GM18511 (cell line): Measurements from ENCODE around the gene TUBB3.
"Not testable (repeated sequence)": the region's sequence is repeated elsewhere in the genome, so short reads cannot be mapped to it uniquely, and the experiment has no call there.

Source experiments
- ATAC-seq: cut with Tn5 transposase; IDR thresholded peaks from one replicate; pipeline ENCODE4 v1.9.1; 2021; ENCODE audit warnings: mild to moderate bottlenecking, moderate library complexity; ENCODE audit not compliant: unreplicated experiment

Gene TUBB3

DNA sequence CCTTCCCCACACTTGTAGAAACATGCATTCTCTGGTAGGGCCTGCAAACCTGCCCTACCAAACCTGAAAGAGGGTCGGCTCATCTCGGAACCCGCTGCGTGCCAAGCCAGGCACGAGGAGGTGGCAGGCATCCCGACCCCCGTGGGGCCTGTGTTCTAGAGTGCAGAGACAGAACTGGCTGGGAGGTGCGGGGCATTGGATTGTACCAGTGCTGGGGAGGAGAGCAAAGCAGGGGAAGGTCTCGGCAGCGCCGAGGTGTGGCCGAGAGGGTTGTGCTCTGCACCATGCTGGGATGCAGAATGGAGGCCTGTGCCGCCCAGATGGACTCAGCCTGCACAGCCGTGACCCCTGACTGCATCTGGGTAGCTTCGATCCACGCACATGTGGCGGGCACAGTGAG lies 22.3 kb upstream of the TUBB3 start:
- ATAC-seq: no peak

DNA sequence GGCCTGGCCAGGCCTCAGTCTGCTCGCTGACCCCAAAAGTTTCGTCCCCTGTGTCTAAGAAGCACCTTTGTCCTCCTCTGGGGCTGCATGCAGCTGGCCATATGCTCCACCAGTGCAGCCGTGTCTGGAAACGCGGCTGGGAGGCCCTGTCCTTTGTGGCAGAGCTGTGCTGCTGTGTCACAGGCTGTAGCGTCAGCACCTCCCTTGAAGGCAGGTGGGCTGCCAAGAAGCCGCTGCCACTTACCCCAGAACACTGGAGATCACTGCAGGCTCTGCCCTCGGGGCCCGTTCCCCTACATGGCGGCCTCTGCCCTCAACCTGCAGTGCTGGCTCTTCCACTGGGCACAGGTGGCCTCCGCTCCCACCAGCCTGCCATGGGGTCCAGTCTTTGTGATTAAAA lies 20.2 kb upstream of the TUBB3 start:
- ATAC-seq: no peak

DNA sequence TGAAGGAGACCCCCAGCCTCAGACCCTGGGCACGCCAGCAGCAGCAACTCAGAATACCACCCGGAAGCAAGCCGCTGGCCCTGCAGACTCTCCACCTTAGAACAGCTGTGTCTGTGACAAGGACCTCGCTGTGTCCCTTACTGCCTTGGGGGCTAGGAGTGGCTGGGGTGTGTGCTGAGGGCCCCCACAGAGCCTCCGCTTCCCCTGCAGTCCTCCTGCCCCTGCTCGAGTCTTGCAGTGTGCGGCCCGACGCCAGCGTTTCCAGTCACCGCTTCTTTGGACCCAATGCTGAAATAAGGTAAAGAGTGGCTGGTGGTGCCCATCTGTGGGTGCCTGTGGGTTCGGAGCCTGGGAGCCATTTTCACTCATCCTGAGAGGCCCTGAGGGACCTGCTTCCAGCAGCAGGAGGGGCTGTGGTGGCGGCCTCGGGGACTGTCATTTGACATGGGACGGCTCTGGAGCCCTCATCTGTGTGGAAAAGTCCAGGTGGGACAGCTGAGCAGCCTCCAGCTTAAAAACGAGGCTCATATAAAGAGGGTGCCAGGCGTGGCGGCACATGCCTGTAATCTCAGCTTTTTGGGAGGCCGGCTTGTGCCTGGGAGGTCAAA lies 19.1 kb upstream of the TUBB3 start:
- ATAC-seq: no peak

DNA sequence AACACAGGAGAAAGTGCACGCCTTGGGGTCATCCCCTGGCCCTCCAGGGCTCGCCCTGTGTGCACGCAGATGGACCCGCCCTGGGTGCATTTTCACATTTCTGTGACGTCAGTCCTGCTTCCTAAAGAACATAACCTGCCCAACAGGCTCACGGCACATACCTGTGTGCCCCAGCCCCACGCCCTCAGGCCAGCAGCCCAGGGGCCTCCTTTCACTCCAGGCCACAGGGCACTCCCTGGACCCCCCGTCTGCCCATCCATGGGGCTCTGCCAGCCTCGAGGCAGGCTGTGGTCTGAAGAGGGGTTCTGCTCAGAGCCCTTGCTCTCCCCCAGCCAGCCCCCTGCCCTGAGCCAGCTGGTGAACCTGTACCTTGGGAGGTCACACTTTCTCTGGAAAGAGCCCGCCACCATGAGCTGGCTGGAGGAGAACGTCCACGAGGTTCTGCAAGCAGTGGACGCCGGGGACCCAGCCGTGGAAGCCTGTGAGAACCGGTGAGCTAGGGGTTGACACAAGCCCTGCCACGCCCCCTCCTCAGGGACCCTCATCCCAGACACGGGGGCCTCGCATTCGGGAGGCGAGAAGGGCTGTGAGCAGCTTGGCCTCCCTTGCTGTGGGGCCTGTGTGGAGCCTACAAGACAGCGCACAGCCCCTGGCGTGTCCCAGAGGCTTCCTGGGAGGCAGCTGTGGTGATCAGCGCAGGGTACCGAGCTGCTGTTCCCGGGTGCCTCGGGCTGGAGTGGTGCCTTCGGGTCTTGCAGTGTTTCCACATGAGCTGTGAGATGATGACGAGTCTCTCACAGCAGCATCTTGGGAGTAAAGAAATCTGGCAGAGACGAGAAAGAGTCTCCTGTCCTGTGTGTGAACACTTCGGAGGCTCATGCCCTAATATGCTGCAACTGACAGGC lies 18.3 kb upstream of the TUBB3 start:
- no peak for ATAC-seq

DNA sequence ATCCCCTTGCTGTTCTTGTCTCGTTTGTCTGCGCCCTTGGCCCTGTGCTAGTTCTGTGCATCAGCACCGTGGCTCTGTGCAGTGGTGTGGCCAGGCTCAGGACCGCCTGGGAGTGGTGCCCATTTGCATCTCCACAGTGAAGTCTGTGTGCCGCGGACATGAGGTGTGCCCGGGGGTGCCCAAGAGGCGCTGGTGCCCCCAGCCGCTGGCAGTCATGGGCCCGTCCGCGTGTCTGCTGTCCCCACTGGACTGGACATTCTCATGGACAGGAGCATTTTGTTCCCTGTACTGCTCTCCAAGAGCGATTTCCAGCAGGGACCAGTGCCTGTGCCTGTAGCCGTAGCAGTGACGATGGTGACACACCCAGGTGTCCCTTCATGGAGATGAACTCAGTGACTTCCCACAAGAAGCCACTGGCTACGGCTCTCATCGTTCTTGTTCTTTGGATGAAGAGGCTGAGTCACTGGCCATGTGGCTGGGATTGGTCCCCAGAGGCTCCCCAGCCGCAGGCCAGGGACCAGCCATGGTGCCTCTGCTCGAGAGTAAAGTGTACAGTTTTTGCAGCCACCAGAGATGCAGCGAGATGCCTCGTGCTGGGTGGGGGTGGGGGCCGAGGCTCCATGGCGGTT lies 17.5 kb upstream of the TUBB3 start:
- ATAC-seq: no peak

DNA sequence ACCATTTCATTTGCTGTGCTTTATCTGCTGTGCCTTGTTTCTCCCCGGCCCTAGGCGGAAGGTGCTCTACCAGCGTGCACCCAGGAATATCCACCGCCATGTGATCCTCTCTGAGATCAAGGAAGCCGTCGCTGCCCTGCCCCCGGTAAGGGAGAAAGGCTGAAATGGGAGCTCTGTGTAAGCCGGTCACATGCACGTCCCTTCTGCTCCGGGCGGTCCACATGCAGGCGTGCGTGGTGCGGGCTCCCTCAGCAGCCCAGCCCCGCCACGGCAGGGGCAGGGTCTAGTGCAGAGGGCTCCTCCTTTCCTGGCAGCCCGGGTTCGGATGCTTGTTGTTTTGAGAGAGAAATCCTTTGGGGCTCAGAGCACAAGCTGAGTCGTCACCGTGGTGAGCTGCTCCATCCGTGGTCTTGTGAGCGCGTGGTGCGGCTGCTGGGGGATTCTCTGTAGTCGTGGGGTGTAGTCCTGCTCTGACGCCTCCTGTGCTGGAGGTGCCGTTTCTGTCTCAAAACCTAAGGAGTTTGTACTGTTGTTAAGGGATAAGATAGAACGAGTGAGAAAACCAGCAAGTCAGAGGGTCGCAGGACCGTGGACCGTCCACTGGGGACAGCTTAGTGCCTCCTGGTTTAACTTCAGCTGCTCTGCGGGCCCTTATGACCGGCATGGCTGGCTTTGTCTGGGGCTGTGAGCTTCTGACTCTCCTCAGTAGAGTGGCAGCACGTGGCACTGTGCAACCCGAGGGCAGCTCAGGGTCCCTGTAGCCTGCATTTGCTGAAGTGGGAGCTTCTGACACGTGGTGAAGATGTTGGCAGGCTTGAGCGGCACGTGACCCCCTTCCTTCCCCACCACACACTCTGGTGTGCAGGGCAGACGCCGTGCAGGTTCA lies 16.8 kb upstream of the TUBB3 start:
- no peak for ATAC-seq

DNA sequence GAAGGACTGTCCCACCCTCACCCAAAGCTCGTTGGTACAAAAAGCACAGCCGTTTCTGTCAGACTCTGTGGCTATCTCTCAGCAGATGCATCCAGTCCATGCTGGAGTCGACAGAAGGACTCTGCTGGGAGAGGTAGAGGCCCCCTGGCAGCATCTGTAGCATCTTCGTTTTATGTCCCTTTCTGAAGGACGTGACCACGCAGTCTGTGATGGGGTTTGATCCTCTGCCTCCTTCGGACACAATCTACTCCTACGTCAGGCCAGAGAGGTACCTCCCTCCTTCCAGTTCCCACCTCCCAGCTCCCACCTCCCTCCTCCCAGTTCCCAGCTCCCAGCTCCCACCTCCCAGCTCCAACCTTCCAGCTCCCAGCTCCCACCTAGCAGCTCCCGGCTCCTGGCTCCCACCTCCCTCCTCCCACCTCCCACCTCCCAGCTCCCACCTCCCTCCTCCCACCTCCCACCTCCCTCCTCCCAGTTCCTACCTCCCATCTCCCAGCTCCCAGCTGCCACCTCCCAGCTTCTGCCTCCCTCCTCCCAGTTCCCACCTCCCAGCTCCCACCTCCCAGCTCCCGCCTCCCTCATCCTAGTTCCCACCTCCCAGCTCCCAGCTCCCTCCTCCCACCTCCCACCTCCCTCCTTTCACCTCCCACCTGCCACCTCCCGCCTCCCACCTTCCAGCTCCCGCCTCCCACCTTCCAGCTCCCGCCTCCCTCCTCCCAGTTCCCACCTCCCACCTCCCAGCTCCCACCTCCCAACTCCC lies 15.9 kb upstream of the TUBB3 start:
- no peak for ATAC-seq

DNA sequence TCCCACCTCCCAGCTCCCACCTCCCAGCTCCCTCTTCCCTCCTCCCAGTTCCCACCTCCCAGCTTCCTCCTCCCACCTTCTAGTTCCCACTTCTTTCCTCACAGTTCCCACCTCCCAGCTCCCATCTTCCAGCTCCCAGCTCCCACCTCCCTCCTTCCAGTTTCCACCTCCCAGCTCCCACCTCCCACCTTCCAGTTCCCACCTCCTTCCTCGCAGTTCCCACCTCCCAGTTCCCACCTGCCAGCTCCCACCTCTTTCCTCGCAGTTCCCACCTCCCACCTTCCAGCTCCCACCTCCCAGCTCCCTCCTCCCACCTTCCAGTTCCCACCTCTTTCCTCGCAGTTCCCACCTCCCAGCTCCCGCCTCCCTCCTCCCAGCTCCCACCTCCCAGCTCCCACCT lies 14.9 kb upstream of the TUBB3 start:
- no peak for ATAC-seq

DNA sequence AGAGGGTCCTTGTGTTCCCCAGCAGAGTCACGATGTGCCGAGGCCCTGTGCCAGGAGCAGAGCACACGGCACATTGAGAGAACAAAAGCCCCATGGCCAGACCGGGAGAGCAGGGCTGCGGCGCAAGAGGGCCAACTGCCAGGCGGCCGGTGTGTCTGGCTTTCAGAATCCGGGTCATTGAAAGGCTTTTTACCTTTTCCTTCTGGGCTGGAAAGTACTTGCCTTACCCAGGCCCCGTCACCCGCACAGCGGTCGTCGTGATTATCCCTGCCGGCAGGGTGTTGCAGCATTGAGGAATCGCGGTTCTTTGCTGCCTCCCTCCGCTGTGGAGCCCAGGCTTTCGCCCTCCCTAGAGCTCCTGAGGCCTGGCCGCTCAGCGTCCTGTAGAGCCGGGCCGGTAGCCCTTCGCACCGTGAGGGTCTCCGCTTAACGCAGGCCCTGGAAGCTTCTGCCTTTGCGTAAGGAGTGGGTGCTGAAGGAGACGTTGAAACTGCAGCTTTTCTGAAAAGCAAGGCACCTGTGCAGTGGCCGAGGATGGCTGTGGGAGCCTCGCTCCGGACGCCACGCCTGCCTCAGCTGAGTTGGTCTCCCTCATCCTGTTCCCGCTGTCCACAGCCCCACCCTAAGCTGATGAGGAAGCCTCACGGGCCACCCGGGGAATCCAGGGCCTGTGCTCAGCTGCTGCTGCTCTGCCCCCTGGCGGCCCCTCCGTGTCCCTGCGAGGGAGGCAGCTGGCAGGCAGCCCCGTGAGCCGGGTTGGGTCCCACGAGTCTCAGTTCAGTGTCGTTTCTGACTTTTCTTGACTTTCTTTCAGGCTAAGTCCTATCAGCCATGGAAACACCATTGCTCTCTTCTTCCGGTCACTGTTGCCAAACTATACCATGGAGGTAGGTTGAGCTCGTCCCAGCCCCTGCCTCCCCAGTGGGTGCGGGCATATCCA lies 13.1 kb upstream of the TUBB3 start:
- ATAC-seq: no peak

DNA sequence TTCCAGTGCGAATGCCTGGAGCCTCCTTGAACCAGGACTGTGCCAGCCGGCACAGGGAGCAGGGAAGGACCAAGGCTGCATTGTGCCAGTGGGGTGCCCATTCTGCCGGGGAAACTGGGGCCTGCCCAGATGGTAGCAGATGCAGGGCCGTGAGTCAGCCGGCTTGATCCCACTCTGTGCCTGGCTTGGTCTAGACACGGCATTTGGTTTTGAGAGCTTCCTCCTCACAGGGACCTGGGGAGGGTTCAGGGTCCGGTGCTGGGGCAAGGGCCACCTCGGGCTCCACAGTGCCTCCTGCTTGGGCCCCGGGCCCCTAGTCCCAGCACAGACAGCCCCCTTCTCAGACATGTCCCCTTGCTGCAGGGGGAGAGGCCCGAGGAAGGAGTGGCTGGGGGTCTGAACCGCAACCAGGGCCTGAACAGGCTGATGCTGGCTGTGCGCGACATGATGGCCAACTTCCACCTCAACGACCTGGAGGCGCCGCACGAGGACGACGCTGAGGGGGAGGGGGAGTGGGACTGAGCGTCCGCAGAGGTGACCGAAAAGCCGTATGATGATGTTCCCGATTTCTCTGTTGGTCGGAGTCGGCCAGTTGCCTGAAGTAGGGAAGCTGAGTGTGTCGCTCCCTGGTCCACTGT lies 12.3 kb upstream of the TUBB3 start:
- no peak for ATAC-seq

DNA sequence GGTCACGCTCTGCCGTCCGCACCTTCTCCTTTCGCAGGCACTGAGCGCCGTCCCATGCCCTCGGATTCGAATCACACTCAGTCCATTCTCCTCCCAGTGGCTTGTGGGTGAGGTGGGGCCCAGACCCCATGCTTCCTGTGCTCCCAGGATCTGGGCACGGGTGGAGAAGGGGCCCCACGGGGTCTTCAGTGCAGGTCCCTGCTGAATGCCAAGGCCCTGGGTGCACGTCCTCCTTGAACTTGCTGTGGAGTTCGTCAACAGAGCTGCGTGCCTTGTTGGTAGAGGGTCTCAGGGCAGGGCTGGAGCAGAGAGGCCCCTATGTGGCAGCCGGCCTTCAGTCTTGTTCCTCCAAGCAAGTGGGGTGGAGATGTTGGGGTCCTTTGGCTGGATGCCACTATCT lies 11.8 kb upstream of the TUBB3 start:
- no peak for ATAC-seq

DNA sequence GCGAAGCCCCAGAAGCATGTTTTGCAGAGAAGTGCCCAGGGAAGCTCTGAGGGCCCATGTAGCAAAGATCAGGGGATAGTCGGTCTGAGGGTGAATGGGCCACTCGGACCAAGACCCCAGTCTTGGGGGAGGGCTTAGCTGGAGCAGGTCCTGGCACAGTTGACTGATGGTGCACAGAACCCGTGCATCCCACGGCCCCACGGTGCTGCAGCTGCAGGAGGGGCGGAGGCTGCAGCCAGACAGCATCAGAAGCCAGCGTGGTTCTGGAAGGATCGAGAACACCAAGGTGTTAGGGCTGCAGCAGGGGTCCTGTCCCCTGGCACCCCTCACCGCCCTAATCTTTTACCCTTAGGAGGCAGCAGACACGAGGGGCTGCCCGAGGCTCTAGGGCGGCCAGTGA lies 11.0 kb upstream of the TUBB3 start:
- ATAC-seq: no peak

DNA sequence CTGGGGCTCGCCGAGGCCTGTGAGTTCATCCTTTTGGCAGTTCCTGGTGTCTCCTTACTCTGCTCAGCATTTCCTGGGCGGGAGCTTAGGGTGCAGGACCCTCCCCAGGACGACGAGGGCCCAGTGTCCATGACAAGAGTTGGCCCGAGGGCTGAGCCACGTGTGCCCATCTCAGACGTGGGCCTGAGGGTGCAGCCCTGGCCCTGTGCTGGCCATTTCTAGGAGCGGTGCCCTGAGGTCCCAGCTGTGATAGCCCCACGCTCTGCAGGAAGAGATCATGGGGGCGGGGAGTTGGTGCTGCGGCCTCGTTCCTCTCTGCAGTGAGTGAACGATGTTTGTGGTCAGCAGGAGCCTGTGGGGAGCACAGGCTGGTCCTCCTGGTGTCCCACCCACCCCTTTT lies 10.5 kb upstream of the TUBB3 start:
- no peak for ATAC-seq

DNA sequence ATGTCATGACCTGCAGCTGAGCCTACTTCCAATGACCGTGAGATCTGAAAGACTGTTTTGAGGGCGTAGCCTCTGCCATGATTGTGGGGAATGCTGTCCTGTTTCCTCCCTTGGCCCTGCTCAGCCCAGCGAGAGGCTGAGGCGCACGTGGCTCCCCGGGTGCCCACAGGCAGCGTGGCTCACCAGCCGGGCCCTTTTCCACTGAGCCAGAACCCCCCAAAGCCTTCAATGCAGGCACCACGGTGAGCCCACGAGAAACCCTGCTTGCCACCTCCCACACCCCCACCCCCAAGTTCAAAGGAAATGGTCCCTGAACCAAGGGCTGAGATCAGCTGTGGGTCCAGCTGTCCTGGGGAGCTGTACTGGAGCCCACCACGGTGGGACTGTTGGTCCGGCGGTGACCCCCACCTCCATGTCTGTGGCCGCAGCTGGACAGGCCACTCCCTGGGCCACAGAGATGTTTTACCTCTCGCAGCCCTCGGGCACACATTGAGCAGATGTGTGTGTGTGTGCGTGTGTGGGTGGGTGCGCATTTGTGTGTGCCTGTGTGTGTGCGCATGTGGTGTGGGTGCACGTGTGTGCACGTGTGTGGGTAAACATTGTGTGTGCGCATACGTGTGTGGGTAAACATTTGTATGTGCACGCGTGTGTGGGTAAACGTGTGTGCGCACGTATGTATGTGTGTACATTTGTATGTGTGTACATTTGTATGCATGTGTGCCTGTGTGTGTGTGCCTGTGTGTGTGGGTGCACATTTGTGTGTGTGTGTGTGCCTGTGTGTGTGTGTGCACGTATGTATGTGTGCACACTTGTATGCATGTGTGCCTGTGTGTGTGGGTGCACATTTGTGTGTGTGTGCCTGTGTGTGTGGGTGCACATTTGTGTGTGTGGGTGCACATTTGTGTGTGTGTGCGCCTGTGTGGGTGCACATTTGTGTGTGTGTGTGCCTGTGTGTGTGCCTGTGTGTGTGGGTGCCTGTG lies 9.4 kb upstream of the TUBB3 start:
- no peak for ATAC-seq

DNA sequence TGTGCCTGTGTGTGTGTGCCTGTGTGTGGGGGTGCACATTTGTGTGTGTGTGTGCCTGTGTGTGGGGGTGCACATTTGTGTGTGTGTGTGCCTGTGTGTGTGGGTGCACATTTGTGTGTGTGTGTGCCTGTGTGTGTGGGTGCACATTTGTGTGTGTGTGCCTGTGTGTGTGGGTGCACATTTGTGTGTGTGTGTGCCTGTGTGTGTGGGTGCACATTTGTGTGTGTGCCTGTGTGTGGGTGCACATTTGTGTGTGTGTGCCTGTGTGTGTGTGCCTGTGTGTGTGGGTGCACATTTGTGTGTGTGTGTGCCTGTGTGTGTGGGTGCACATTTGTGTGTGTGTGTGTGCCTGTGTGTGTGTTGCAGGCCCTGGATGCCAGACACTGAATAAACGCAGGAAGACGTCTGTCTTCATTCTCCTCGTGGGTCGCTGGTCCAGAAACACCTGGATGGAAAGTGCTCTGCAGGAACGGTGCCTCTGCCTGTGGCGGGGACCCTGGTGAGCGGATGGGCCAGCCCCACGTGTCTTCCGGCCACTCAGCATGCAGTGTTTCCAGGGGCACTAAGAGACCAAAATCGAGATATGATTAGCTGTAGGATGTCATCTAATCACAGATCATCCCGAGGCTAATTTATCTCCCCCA lies 8.4 kb upstream of the TUBB3 start:
- ATAC-seq: not testable (repeated sequence)

DNA sequence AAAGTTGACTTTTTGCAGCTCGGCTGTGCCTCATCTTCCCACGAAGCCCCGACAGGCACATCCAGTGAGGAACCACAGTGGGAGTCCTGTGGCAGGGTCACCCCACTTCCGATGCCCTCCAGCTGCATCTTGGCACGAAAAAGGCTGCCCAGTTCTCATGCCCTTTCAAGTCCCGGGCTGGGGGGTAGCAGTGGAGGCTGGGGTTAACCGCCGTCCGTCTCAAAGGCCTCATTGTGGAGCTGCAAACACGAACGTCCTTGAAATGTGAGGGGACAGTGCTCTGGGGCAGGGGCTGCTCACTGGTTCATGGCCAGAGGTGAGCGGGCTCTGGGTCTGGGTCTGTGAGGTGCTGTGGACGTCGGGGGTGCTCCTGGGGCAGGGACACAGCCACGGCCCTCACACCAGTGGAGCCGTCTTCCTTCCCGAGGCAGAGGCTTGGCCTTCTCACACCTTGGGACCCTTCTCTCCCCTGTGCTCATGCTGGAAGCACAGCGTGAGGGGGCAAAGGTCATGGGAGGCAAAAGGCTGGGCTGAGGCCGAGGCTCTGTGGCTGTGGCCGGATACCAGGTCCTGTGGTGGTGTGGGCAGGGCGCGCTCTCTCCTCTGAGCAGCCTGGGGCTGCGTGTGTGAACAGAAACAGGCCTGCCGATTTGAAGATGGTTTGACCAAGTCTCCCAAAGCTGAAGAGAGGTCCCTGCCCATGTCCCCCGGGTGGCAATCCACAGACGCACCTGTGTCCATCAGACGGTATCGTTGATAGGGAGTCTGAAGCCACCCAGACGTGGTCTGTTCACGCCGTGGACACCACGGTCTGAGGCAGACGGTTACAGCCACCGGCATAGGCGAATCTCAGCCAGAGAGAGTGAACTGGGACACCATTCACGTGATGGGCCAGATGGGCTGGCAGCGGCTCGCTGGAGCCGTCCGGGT lies 7.6 kb upstream of the TUBB3 start:
- ATAC-seq: no peak
